ENCODE data around the gene GRSF1.
"Not testable (repeated sequence)": the region's sequence is repeated elsewhere in the genome, so short reads cannot be mapped to it uniquely, and the experiment has no call there.

GRSF1 gene, protein sequence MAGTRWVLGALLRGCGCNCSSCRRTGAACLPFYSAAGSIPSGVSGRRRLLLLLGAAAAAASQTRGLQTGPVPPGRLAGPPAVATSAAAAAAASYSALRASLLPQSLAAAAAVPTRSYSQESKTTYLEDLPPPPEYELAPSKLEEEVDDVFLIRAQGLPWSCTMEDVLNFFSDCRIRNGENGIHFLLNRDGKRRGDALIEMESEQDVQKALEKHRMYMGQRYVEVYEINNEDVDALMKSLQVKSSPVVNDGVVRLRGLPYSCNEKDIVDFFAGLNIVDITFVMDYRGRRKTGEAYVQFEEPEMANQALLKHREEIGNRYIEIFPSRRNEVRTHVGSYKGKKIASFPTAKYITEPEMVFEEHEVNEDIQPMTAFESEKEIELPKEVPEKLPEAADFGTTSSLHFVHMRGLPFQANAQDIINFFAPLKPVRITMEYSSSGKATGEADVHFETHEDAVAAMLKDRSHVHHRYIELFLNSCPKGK

DNA sequence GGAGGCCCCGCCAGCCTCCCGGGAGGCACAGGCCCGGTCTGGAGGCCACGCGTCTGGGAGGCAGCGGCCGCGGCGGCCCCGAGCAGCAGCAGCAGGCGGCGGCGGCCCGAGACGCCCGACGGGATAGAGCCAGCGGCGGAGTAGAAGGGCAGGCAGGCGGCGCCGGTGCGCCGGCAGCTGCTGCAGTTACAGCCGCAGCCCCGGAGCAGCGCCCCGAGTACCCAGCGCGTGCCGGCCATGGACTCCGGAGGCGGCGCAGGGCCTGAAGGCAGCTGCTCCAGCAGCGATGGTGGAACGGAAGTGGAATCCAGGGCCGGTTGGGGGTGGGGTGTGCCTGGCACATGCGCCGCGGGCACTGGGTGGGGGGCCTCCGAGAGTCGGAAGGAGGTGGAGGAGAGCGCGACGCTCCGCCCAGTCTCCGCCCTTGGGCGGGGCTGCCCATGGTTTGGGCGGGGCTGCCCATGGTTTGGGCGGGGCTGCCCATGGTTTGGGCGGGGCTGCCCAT, at the start of gene GRSF1:
GRSF1 (minus strand) TSS at position 302 of the 505 bp plus-strand sequence; CDS start at position 239, 63 bp downstream.
- peak; percentile 84 to 86 for DNase-seq (ENCODE audit: low read depth in 2 of 2)

DNA sequence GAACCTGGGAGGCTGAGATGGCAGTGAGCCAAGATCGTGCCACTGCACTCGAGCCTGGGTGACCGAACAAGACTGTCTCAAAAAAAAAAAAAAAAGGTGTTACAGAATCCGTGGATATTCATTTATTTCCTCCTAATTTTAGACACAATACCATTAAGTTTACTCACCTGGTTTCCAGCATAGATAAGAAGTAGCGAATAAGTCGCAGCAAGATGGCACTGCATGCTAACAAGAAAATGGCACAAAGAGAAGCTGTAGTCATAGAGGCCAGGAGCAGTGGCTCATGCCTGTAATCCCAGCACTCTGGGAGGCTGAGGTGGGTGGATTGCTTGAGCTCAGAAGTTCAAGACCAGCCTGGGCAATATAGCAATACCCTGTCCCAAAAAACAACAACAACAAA, 45.5 kb upstream of the GRSF1 start:
- no peak for DNase-seq (ENCODE audit: low read depth in 2 of 2)

DNA sequence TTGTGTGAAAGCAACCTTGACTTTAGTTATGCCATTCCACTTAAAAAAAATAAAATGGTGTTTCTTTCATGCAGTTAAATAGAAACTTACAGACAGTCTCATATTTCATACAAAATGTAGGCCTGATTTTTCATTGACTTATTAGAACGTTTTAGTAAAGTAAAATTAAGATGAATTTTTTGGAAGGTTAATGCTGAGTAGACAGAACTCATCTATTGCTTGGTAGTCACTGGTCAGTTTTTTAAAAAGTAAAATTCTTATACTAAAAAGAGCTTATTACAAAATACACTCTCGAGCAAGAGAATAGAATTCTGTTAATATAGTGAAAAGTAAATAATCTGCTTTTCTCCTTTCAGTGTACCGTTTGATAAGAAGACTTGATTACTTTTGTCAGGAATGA, 41.0 kb upstream of the GRSF1 start:
- no peak for DNase-seq (ENCODE audit: low read depth in 2 of 2)

DNA sequence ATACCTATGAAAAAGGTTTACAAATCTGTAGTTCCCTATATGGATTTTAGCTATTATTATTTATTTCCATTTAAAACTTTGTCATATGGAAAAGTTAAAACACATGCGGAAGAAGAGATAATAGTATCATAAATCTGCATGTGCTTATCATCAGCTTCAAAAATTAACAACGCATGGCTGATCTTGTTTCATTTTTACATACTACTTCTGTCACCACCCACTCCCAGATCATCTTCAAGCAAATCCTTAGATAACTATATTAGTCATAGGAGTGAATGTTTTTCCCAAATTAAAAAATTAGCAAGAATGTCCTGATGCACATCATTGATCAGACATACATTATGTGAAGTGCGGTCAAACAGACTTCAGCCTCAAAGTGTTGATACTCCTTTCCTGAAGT, 37.9 kb upstream of the GRSF1 start:
- peak; percentile 10 to 17 for DNase-seq (ENCODE audit: low read depth in 2 of 2)

DNA sequence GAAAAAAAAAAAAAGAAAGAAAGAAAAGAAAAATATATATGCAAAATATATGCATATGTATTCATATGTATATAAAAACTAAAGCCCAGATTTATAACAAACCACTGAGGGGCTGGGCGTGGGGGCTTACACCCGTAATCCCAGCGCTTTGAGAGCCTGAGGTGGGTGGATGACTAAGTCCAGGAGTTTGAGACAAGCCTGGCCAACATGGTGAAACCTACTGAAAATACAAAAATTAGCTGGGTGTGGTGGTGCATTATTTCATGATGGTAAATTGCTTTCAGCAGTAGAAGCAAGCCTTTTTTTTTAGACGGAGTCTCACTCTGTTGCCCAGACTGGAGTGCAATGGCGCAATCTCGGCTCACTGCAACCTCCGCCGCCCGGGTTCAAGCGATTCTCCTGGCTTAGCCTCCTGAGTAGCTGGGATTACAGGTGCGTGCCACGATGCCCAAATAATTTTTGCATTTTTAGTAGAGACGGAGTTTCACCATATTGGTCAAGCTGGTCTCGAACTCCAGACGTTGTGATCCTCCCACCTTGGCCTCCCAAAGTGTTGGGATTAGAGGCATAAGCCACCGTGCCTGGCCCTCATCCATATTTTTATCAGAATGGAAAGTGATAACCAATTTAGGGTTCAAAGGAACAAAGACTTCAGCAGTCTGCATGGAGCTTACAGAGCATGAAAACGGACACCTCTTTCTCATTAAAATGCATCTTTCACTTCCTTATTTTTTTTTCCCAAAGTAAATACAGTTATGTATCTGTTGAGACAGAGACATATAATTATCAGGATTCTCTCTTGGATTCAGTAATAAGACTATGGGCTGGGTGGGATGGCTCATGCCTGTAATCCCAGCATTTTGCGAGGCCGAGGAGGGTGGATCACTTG, 34.8 kb upstream of the GRSF1 start:
- no peak for DNase-seq (ENCODE audit: low read depth in 2 of 2)

DNA sequence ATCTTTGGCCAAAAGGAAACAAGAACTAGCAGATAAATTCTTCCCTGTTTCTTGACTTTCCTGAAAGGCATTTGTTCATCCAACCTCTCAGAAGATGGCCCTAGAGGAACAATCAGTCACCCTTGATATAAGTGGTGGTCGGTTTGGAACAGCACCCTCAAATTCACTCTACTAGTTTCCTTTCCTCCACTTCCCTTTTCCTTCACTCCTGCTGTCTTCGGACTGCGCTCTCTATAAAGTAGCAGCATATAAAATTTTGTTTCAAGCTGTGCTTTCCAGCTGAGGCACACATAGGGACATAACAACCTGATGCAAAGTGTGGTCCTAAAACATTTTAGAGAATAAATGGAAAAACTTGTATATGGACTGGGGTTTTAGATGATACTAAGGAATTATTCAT, 33.5 kb upstream of the GRSF1 start:
- no peak for DNase-seq (ENCODE audit: low read depth in 2 of 2)

DNA sequence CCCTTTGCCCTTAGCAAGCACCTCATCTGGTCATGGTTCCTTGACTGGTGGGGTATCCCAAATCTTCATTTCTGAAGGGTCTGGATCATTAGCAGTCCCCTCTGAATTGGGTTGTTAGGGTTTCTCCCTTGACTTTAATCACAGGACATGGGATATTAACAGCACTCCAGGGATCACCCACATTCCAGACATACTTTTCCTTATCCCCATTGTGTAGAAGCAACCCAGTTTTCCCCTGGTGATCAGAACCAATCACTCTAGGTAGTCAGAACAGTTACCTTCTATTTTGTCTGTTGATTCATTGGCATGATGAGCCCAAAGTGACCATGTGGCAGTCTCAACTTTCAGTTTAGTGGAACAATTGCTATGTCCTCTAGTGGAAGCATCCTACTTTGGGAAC, 29.1 kb upstream of the GRSF1 start:
- DNase-seq (ENCODE audit: low read depth in 2 of 2), result no peak

DNA sequence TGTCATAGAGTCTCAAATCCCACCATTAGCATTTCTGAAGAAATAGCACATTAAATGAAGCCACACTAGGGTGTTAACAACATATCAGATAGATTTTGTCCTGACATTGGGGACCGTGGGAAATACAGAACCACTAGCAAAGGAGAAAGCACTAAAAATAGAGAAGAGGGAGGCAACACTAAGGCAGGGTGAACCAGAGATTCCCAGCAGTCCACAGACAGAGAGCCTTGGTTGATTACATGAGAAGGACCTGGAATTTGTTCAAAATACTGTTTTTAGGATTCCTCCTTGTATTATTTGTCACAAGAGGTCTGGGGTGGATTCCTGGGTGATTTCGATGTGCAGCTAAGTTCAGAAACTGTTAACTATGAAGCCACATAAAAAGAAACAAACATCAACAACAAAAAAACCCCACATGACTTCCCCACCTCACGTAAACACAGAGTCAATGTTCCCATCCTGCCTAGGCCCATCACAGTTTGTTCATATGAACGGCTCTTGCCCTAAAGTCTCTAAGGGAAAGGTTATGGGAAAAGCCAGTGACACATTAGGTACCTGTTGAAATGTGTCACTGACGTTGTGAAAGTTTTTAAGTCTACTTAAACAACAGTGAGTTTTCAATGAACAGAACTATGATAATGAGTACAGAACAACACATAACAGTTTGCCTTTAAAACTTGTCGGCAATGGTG, 23.6 kb upstream of the GRSF1 start:
- DNase-seq (ENCODE audit: low read depth in 2 of 2), result no peak

DNA sequence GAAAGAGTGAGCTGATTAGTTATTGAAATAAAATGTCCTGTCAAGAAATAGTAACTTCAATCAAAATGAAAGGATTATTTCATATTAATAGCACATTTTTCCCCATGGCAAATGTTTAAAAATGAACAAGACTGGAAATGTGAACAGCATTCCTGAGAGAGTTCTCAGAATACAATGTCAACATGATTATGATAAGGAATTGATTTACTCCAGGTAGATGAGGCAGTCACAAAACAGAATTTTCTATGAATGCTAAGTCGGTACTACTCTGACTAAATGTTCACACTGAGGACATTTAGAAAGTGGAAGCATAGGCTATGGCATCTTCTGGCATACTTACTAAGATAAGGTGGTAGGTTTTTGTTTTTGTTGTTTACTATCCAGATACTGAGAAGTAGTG, 19.4 kb upstream of the GRSF1 start:
- no peak for DNase-seq (ENCODE audit: low read depth in 2 of 2)

DNA sequence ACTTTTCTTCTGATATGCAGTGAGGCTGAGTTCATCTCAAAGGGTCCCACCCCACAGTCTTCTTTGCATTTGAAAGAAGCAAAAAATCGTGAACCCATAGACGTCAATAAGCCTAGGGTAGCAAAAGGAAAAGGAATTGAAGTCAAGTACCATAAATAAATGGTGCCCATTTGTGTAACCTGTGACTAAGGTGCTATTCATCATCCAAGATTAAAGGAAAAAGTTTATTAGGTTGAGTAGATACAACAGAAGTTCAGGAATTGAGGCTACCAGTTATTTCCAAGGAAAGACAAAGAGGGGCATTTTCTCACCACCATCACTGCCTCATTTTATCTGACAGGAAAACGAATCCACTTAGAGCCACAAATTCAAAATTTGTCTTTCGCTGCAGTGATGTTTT, 18.8 kb upstream of the GRSF1 start:
- no peak for DNase-seq (ENCODE audit: low read depth in 2 of 2)

DNA sequence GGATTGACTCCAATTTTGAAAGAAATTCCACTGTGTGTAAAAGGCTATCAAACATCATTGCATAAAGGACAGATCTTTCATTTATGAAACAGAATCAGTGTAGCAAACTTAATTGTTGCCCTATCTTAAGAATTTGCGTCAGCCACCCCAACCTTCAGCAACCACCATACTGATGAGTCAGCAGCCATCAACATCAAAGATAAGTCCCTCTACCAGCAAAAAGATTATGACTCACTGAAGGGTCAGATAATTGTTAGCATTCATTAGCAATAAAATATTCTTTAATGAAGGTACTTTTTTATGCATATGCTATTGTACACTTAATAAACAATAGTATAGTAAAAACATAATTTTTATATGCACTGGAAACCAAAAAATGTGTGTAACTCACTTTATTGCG, 15.8 kb upstream of the GRSF1 start:
- DNase-seq (ENCODE audit: low read depth in 2 of 2), result no peak

DNA sequence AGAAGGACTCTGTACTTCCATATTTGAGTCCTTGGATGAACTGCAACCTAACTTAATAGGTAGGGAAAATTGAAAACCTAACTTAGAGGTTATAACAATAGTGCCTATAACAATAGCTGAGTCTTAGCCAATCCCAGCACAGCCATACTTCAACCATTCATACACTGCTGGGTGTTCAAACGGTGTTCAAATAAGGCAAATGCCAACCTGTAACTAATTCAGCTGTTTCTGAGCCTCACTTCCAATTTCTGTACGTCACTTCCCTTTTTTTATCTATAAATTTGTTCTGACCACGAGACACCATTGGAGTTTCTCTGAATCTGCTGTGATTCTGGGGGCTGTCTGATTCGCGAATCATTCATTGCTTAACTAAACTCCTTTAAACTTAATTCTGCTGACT, 9.6 kb upstream of the GRSF1 start:
- no peak for DNase-seq (ENCODE audit: low read depth in 2 of 2)

DNA sequence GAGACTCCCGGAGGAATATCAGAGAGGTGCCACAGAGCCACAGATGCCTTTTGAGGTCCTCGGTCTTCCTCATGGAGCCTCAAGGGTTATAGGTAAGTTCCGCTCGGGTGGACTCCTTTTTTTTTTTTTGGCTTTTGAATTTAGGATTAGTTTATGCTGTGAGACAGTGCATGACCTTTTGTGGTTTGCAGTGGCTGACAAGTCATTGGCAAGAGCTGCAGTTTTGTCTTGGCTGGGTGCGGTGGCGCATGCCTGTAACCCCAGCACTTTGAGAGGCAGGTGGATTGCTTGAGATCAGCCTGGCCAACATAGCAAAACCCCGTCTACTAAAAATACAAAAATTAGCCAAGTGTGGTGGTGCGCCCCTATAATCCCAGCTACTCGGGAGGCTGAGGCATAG, 4.5 kb upstream of the GRSF1 start:
- no peak for DNase-seq (ENCODE audit: low read depth in 2 of 2)

DNA sequence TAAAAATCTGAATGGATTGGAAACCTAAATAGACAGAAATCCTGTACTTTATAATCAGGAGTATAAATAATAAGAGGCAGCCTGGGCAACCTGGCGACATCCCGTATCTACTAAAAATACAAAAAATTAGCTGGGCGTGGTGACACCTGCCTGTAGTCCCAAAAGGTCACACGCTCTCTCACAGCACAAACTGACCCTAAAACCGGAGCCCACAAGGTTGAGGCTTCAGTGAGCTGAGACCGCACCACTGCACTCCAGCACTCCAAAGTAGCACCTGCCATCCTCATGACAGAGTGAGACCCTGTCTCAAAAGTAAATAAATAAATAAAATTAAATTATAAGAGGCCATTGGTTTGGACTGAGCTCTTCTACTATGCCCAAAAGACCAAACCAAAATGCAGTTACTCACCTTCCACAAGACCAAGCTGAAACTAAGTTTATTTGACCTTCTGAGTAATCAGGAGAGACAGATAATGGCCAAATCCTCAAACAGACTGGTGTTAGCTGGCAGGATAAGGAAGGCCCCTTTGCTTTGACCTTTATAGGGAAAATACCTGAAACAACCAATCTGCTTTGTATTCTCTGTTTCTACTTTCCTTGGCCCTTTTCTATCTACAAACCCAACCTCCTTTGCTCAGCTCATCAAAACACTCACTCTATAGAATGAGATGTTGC, 3.2 kb upstream of the GRSF1 start:
- DNase-seq (ENCODE audit: low read depth in 2 of 2), result no peak

DNA sequence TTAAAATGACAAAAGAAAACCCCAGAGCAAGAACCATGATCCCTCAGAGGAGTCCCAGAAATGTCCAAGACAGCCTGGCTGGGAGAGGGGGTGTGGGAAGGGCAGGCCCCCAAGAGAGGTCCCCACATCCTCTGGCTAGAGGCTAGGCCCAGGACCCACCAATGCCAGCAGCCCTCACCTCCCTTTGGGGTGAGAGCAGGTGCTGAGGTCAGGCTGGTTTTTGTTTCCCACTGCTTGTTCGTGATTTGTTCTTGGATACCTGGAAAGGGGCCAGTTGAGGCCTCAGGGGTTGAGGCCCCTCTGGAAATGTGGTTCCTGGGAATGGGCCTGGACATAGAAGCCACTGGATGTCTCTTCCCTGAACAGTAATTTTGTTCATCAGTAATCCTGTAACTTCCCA, 2.3 kb upstream of the GRSF1 start:
- no peak for DNase-seq (ENCODE audit: low read depth in 2 of 2)

DNA sequence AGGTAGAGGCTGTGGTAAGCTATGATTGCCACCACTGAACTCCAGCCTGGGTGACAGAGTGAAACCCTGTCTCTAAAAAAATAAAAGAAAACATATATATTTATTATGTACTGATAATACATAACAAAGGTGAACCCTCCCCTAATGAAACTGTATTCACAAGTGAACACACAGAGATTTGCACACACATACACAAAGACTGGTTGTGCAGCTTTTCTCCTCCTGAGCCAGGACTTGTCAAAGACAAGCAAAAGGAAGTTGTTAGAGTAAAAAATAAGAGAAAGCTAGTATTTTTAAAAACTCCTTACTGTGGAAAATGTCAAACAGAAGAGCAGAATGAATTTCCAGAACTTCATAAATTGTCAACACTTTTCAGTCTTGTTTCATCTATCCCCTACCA, 1.5 kb upstream of the GRSF1 start:
- no peak for DNase-seq (ENCODE audit: low read depth in 2 of 2)

DNA sequence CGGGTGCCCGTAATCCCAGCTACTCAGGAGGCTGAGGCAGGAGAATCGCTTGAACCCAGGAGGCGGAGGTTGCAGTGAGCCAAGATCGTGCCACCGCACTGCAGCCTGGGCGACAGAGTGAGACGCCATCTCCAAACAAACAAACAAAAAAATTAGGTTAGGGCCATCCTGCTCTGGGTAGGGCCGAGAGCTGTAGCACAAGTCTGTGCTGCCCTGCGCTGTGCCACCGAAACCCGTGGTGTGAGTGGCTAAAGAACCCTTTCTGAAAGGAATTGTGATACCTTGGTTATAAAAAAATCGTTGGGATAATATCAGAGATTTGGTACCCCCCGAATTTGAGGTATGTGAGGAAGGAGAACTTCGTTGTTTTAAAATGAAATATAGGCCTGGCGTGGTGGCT, 941 bp upstream of the GRSF1 start:
- DNase-seq (ENCODE audit: low read depth in 2 of 2), result not testable (repeated sequence)

DNA sequence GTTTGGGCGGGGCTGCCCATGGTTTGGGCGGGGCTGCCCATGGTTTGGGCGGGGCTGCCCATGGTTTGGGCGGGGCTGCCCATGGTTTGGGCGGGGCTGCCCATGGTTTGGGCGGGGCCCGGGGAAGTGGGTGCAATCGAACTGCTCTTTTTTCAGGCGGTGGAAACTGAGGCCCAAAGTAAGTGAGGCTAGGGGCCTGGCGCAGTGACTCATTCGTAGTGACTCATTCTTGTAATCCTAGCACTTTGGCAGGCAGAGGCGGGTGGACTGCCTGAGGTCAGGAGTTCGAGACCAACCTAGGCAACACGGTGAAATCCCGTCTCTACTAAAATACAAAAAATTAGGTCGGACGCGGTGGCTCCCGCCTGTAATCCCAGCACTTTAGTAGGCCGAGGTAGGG, 447 bp upstream of the GRSF1 start:
- not testable (repeated sequence) for DNase-seq (ENCODE audit: low read depth in 2 of 2)

DNA sequence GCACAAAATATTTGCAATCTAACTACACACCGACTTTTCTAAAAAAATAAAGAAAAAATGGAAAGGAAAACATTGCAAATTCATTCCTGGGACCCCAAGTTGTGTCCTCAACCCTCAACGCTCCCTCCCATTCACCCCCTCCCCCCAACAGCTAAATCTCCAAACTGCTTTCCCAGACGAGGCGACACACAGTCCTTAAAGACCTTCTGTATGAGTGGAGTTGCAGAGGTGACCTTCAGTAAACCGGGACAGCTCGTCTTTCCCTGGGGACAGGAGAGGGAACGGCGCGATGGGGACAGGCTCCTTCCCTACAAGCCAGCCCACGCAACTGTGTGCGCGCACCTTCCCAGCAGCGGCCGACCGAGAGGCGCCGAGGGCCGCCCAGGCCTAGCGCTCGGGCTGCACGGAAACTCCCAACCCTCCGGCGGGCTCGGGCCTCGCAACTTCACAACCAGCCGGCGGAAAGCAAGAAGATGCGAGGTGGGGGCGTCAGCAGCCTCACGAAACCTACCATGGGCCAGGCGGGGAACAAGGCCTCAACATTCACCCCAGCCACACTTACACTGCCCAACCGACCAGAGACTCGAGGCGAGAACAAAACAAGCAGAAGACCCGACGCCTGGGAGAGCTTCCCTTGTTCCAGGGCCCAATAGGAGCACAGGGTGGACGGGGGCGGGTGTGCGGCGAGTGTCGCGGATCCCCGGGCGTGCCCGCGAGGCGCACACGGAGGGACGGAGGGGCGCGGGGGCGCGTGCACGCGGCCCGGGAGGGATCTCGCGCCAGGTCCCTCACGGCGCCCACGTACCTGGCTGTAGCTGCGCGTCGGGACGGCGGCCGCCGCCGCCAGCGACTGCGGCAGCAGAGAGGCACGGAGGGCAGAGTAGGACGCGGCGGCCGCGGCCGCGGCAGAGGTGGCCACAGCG, 763 bp downstream of the GRSF1 start:
- DNase-seq (ENCODE audit: low read depth in 2 of 2), result no peak

DNA sequence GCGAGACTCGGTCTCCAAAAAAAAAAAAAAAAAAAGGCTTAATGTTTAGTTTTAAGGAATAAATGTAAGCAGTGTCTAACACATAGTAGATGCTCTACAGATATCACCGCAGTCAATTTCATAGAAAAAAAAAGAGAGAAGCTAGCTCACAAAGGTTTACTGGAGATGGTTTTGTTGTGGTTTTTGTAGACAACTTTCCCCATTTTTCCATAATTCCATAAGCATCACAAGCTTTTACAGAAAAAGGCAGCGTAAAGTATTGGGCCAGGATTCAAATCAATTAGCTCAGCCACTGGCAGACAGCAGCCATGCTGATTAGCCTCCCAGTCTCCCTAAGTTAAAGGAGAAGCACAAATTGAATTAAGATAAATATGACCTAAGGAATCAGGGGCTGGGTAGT, 1.5 kb downstream of the GRSF1 start:
- no peak for DNase-seq (ENCODE audit: low read depth in 2 of 2)

Measured in fibroblast of skin of left quadriceps (primary cell).